HT1080 (cell line): ENCODE results near the gene ST6GALNAC4. TPM values are rescaled to one million over a fixed set of nuclear protein-coding genes. Genes with fewer than 3 reads are reported as not detected.
"Not testable (repeated sequence)": the region's sequence is repeated elsewhere in the genome, so short reads cannot be mapped to it uniquely, and the experiment has no call there.

Source experiments
- DNase-seq: peaks from one replicate; pipeline ENCODE4 v3.0.0-alpha.2; 2015; ENCODE audit warnings: low read depth
- total RNA-seq: library from RNA; depleted of rRNA; stranded (reverse); fragments of >200 nt; shearing (Covaris generic); gene quantifications from 2 replicates; pipeline ENCODE4 v1.2.3, GENCODE V29; 2014

The ST6GALNAC4 gene
- total RNA-seq, 1 experiment from 2014 or later: 43.4 TPM

GRCh38 chr9:127893392-127893791, 23.4 kb downstream of the ST6GALNAC4 start:
- no peak for DNase-seq

- no peak for DNase-seq
These were observed 24.0 kb downstream of the ST6GALNAC4 start for GRCh38 chr9:127892831-127893230.

DNA sequence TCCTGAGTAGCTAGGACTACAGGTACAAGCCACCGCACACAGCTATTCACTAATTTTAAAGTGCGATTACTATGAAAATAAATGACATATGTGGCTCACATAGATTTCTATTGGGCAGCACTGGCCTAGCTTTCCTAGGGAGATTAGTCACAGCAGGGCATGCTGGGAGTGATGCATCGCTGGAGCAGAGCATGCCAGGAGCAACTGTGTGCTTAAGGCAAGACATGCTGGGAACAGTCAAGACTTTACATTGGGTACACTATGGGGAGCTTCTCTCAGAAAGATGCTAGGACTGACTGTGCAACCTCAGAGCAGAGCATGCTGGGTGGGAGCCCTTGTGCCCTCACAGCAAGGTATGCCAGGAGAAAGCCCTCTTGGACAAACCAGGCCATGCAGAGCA, 26.8 kb downstream of the ST6GALNAC4 start:
- DNase-seq: no peak

DNA sequence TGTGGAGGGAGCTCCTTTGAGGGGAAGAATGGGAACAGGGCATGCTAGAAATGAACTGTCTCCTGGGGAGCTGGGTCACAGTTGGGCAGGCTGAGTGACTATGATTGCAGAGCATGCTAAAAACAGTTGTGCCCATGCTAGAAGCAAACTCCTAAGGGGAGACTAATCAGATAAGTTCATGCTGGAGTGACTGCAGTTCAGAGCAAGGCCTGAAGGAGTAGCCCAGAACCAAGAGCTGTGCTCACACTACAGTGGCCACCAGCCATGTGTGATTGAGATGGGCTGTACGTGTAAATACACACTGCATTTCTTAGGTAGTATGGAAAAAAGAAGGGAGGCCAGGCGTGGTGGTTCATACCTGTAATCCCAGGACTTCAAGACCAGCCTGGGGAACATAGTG, 29.0 kb downstream of the ST6GALNAC4 start:
- DNase-seq: no peak

GRCh38 chr9:127886401-127886972, 30.4 kb downstream of the ST6GALNAC4 start:
- peak; percentile 31 for DNase-seq

GRCh38 chr9:127885508-127886281, 31.1 kb downstream of the ST6GALNAC4 start:
- no peak for DNase-seq

GRCh38 chr9:127884976-127885490, 31.8 kb downstream of the ST6GALNAC4 start:
- no peak for DNase-seq

DNA sequence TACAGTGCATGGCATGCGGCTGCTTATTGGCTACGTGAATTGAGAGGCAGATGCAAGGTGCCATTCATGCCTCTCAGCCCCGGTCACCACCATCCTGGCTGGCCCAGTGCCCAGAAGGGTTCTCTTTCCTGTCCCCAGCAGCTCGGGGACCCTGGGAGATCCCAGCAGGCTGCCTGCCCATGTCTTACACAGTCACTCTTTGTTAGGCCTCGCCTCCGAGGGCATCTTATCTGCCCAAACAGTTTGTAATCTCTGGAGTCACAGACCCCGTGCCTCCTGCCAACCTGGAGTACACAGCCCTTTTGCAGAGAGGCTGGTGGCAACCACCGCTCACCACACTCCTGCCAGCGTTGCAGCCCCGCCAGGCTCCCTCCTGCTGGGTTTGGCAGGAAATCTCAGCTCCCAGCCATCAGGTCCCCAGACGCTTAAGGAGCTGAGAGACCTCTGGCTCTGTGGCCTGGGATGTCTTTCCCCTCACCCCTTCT, 32.4 kb downstream of the ST6GALNAC4 start:
- no peak for DNase-seq

DNA sequence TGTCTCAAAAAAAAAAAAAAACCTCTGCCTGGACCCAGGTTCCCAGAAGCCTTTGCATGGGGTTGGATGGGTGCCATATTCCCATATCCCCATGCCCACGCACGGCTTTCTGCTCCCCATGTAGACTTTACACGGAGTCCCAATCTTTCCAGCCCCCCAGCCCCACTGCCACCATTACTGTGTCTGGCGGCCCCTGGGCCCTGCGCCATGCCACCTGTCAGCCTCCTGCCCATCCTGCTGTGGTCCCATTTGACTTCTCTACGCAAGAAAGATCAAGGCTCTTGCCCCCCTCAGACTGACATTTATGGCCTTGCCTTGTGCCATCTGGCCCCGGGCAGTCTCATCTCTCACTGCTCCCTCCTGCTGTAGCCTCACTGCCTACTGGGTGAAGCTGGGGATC, 32.9 kb downstream of the ST6GALNAC4 start:
- DNase-seq: no peak

DNA sequence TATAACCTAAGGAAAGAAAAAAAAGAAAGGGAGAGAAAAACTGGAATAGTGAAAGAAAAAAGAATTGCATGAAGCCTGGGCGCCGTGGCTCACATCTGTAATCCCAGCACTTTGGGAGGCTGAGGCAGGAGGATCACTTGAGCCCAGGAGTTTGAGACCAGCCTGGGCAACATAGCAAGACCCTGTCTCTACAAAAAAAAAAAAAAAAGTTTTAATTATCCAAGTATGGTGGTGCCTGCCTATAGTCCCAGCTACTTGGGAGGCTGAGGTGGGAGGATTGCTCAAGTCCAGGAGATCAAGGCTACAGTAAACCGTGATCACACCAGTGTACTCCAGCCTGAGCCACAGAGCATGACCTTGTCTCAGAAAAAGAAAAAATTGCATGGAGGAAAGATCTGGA, 35.1 kb downstream of the ST6GALNAC4 start:
- DNase-seq: not testable (repeated sequence)

- no peak for DNase-seq
These were observed 36.7 kb downstream of the ST6GALNAC4 start for GRCh38 chr9:127880143-127880542.

GRCh38 chr9:127878652-127879390, 38.0 kb downstream of the ST6GALNAC4 start:
- DNase-seq: no peak

- no peak for DNase-seq
These were observed 38.7 kb downstream of the ST6GALNAC4 start for GRCh38 chr9:127878001-127878651.

DNA sequence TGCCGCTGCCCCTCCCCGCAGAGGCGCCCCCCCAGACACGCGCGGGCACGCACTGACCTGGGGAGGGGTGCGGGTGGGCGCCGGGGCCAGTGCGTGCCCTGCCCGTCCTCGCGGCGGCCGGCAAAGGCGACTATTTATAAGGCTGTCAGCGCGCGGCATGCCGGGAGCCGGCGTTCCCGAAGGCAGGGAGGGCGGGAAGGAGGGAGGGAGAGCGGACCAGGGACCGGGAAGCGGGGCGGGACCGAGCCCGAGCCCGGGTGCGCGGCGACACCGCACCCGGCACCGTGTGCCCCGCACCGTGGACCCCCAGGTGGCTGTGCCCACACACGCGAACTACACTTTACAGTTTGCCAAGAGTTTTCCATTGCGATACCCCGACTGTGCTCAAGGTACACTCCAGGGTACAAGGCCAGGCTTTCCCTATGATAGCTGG, 39.3 kb downstream of the ST6GALNAC4 start, which contains the start of gene AK1:
TSS of gene AK1 (minus strand) at position 110 of the 433 bp plus-strand sequence. CDS start 3,058 bp downstream, outside the sequence.
- DNase-seq: no peak

DNA sequence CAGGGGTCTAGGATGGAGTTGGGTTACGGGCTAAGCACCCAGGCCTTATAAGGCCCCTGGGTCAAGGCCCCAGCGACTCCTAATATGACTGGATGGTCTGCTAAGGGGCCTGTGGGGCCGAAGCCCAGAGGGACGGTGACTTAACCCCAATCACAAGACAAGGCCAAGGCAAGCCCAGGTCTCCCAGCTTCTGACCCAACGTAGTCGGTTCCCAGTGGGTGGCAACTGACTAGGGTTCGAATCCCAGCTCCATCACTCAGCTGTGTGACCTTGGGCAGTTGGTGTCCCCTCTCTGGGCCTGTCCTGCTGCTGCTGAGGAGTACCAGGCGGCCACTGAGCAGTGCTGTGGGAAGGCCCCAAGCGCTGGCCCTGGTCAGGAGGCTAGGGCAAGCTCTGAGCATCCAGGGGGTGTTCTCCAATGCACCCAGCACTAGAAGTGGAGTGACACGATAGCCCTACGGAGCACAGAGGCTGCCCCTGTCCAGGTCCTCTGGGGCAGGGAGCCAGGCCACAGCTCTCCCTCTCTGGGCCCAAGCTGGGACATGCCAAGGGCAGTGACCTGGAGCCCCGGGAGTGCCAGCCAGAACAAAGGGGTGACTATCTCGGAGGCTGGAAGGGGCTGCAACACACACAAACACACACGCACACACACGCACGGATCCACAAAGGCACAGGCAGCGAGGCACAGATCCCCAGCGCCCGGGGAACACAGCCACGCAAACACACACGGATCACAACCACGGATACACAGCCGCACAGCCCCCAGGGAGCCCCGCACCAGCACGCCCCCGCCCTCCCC, 39.9 kb downstream of the ST6GALNAC4 start:
- DNase-seq: no peak

DNA sequence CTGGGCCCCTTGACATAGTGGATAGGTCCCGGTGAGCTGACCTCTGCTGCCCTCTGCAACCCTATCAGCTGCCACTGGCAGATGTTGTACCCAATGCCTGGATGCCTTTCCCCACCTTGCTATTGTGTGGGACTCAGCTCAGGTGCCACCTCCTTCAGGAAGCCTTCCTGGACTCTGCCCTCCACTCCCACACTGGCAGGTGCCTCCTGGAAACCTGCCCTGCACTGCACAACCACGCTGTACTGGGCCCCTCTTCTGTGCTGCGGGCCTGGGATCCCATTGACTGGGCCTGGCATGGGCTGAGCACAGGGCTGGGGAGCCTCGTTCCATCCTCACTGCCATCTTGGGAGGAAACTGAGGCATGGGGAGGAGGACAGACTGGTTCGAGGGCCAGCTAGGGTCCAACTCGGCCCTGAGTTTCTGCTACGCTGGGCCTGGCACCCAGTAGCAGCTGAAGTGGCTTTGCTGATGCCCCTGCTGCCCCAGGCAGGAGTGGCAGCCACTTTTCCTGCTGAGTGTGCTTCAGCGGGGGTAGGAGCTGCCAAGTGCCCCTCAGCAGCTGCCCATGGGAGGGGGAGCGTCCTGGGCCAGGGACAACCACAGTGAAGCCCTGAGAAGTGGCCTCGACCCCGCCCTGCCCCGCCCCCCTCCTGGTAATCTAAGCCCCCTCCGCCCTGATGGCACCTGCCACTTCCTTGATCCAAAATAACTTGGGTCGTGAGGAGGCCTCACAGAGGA, 40.6 kb downstream of the ST6GALNAC4 start:
- no peak for DNase-seq

DNA sequence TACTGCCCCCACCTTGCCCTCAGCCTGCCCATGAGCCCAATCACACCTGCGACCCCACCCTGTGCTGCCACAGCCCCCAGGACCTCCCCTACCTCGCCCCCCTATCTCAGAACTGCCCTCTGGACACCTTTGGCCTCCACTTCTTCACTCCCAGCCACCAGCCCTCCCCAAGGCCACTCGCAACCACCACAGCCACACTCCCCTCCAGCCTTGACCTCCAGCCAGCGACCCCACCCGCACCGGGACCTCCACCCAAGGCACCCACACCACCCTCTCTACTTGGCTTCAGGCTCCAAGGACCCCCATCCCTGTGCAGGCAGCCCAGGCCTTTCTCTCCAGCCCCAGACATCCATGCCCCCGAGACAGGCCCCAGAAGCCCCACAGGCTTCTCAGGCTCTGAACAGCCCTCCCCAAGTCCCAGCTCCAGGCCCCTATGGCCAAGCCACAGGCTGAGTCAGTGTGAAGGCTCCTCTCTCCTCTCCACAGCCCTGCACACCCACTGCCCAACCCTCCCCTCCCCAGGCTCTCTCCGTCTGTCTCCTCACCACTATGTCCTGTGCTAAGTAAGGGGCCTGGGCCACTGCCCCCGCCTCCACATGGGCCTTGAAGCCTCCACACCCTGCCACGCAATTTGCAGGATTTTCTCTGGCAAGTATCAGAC, 41.4 kb downstream of the ST6GALNAC4 start:
- DNase-seq: peak; percentile 30

GRCh38 chr9:127874301-127875221, 42.3 kb downstream of the ST6GALNAC4 start:
- DNase-seq: no peak
